ENCODE results near the gene PATJ.

Gene PATJ

DNA sequence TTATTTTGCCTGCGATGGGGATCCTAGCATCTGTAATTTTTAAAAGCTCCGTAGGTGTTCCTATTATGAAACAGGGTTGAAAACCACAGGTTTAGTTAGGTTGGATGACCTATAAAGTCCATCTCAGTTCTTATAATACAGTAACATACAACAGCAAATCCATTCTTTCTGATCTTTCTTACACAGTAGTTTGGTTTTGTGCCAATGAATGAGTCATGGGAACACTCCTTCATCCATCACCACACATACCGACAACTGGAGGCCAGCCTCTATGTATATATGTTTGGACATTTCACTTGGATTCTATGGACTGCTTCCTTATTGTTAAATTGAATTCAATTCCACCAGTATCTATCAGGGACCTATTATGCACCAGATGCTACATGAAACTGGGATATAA, 334.0 kb downstream of the PATJ start:
- no peaks in the 10 kb centered on the region for H3K9me3 ChIP-seq (ENCODE audit: insufficient read depth, low read depth, low read length)
- no peak overlapping the region for H2AFZ ChIP-seq (ENCODE audit: low read length)
- H3K9me2 ChIP-seq (replicated peaks; ENCODE audit: low read depth, low read length) = no peaks in the 10 kb centered on the region
- no peaks in the 10 kb centered on the region for H3K79me2 ChIP-seq (ENCODE audit: insufficient read depth, low read length)
- H3F3A ChIP-seq (ENCODE audit: low read depth) = no peaks in the 10 kb centered on the region
- H3K27me3 ChIP-seq (ENCODE audit: insufficient read depth, low read length, poor library complexity, severe bottlenecking) = no peaks in the 10 kb centered on the region
- no peak overlapping the region for H3K4me2 ChIP-seq (ENCODE audit: low read depth, low read length, poor library complexity, severe bottlenecking)
- no peaks in the 10 kb centered on the region for H3K4me1 ChIP-seq (ENCODE audit: insufficient read depth, low read length, poor library complexity, severe bottlenecking)
- no peaks in the 10 kb centered on the region for H3K36me3 ChIP-seq (ENCODE audit: insufficient read depth, low read length)
- no peaks in the 10 kb centered on the region for H4K20me1 ChIP-seq (ENCODE audit: insufficient read depth, low read length, poor library complexity, severe bottlenecking)
- no peak overlapping the region for H3K4me3 ChIP-seq (ENCODE audit: low read length, poor library complexity, severe bottlenecking)
- H3K9ac ChIP-seq (ENCODE audit: low read depth, low read length, poor library complexity, severe bottlenecking) = no peak overlapping the region
- TF ChIP-seq EZH2phosphoT487 (IDR thresholded peaks at IDR 0.05; ENCODE audit: borderline replicate concordance) (no peak), CTCF (conservative IDR thresholded peaks at IDR 0.05; ENCODE audit: low read length) (no peak)

DNA sequence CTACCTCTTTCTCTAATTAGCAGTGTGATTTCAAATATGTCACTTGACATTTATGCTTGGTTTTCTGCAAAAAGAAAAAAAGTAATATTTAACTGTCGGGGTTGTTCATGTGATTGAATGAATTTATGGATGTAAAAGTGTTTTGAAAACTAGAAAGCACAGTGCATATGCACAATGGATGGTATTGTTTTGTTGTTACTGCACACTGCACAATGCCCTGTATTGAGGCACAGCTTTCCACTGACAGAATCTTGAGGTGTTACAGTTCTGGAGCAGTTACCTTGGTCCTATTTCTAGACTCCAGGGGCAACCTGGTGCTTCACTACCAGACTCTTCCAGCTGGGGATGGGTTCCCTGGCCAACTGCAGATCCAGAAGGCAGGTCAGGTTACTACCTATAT, 335.5 kb downstream of the PATJ start:
- H3K9ac ChIP-seq (ENCODE audit: low read depth, low read length, poor library complexity, severe bottlenecking) = no peak overlapping the region
- no peaks in the 10 kb centered on the region for H3K36me3 ChIP-seq (ENCODE audit: insufficient read depth, low read length)
- no peaks in the 10 kb centered on the region for H3K9me3 ChIP-seq (ENCODE audit: insufficient read depth, low read depth, low read length)
- H3K4me2 ChIP-seq (ENCODE audit: low read depth, low read length, poor library complexity, severe bottlenecking) = no peak overlapping the region
- no peaks in the 10 kb centered on the region for H3K27me3 ChIP-seq (ENCODE audit: insufficient read depth, low read length, poor library complexity, severe bottlenecking)
- H3K4me3 ChIP-seq (ENCODE audit: low read length, poor library complexity, severe bottlenecking) = no peak overlapping the region
- no peaks in the 10 kb centered on the region for H3K79me2 ChIP-seq (ENCODE audit: insufficient read depth, low read length)
- no peaks in the 10 kb centered on the region for H3K9me2 ChIP-seq (replicated peaks; ENCODE audit: low read depth, low read length)
- H3K4me1 ChIP-seq (ENCODE audit: insufficient read depth, low read length, poor library complexity, severe bottlenecking) = no peaks in the 10 kb centered on the region
- H3F3A ChIP-seq (ENCODE audit: low read depth) = no peaks in the 10 kb centered on the region
- H2AFZ ChIP-seq (ENCODE audit: low read length) = no peak overlapping the region
- H4K20me1 ChIP-seq (ENCODE audit: insufficient read depth, low read length, poor library complexity, severe bottlenecking) = no peaks in the 10 kb centered on the region
- TF ChIP-seq CTCF (conservative IDR thresholded peaks at IDR 0.05; ENCODE audit: low read length) = no peak
- TF ChIP-seq EZH2phosphoT487 (IDR thresholded peaks at IDR 0.05; ENCODE audit: borderline replicate concordance) = no peak

DNA sequence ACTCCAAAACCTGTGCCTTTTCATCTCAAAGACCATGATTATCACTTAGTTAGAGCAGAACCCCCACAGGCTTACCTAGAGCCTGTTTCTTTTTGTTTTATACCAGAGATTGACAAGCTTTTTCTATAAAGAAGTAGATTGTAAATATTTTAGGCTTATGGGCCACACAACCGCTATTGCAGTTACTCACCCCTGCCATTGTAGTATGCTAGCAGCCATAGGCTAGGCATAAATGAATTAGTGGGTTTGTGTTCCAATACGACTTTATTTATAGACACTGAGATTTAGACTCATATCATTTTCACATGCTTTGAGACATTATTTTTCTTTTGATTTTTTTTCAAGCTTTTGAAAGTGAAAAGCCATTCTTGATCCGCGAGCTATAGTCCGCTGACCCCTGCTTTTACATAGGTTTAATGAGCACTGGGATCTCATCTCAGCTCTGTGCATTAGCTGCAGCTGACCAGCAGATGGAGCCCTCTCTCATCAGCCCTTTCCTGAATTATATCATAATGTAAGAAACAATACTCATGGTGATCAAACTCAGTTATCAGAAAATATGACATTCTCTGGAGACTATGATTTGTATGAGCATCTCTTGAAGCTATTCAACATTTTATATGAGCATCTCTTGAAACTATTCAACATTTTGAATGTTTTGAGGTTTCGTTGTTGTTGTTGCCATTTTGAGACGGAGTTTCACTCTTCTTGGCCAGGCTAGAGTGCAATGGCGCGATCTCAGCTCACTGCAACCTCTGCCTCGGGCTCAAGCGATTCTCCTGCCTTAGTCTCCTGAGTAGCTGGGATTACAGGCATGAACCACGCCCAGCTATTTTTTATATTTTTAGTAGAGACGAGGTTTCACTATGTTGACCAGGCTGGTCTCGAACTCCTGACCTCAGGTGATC, 340.4 kb downstream of the PATJ start:
- H2AFZ ChIP-seq (ENCODE audit: low read length) = no peak overlapping the region
- no peaks in the 10 kb centered on the region for H3K4me1 ChIP-seq (ENCODE audit: insufficient read depth, low read length, poor library complexity, severe bottlenecking)
- no peaks in the 10 kb centered on the region for H3K9me2 ChIP-seq (replicated peaks; ENCODE audit: low read depth, low read length)
- no peaks in the 10 kb centered on the region for H3F3A ChIP-seq (ENCODE audit: low read depth)
- no peaks in the 10 kb centered on the region for H3K36me3 ChIP-seq (ENCODE audit: insufficient read depth, low read length)
- no peaks in the 10 kb centered on the region for H4K20me1 ChIP-seq (ENCODE audit: insufficient read depth, low read length, poor library complexity, severe bottlenecking)
- H3K4me2 ChIP-seq (ENCODE audit: low read depth, low read length, poor library complexity, severe bottlenecking) = no peak overlapping the region
- no peaks in the 10 kb centered on the region for H3K79me2 ChIP-seq (ENCODE audit: insufficient read depth, low read length)
- H3K9me3 ChIP-seq (ENCODE audit: insufficient read depth, low read depth, low read length) = no peaks in the 10 kb centered on the region
- H3K27me3 ChIP-seq (ENCODE audit: insufficient read depth, low read length, poor library complexity, severe bottlenecking) = no peaks in the 10 kb centered on the region
- H3K9ac ChIP-seq (ENCODE audit: low read depth, low read length, poor library complexity, severe bottlenecking) = no peak overlapping the region
- no peak overlapping the region for H3K4me3 ChIP-seq (ENCODE audit: low read length, poor library complexity, severe bottlenecking)
- TF ChIP-seq CTCF (conservative IDR thresholded peaks at IDR 0.05; ENCODE audit: low read length) = peak; percentile 97
- no peak for TF ChIP-seq EZH2phosphoT487 (IDR thresholded peaks at IDR 0.05; ENCODE audit: borderline replicate concordance)

All from Loucy (cell line).